CD4-positive, alpha-beta T cell treated with Interleukin-15 for 4 hours (primary cell): ENCODE measurements around the gene AKR1C8.

Experiments used
- DNase-seq: peaks from one replicate; pipeline ENCODE4 v3.0.0-alpha.2; 2020; ENCODE audit warnings: low spot score

AKR1C8 gene

DNA sequence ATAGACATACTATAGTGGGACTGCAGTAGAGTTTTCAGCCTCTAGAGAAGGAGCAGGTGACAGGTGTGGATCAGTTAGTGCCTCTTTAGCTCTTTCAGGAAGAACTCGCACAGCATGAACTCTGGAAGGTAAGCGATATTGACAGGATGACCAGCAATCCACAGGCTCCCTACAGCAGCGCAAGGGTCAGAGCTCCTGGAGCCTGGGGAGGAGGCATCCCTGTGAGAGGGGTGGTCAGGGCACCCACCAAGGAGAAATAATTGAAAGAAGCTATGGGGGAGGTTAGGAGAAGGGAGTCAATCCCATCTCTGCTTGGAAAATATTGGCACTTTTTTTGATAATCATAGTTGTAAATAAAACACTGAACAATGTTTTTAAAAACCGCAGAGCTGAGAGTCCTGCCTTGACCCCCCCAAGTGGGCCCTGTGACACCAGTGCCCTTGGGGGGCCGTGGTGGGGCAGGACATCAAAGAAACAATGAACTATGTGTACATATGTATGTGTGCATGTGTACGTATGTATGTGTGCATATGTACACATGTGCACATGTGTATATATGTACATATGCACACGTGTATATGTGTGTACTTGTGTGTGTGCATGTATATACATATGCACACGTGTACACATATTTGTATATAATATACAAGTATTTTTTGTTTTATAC is 77.0 kb downstream of the AKR1C8 start:
- DNase-seq: no peak

- DNase-seq: no peak
Observed at GRCh38 chr10:5106553-5106952, 78.4 kb downstream of the AKR1C8 start.

DNA sequence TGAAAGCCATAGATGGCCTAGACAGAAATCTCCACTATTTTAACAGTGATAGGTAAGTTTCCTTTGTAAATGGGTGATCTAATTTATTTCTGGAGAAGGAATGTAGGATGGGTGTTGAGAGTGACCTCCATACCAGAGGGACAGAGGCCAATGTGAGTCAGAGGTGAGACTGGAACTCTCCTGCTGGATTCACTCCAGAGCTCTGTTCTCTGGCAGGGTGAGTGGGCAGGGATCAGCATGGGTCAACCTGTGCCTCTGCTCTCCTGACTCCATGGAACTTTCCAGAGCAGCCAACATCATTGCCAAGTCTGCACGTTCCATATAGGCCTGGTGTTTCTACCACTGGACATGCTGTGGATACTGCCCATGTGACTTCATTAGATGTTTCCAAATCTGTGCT is 79.3 kb downstream of the AKR1C8 start:
- no peak for DNase-seq
